Thyroid gland (tissue), 4 donors: ENCODE measurements around the gene RNF212B.

ENCODE experiments used
- POLR2A ChIP-seq, 2 donors: fragments of 450-650 bp; IDR thresholded peaks; one replicate each; pipeline ENCODE4 v1.6.1; 2017; ENCODE audit warnings: antibody characterized with exemption in 2 of 2, mild to moderate bottlenecking in 2 of 2, moderate library complexity in 1 of 2
- TF ChIP-seq, protein P1 (sequence below), 6 experiments: fragments of 200-600 bp in 3 of 6; fragments of 450-650 bp in 3 of 6; sonication (generic) in 3 of 6; IDR thresholded peaks; one replicate each; pipeline ENCODE4 v1.5.1; 2016 to 2019; ENCODE audit warnings: antibody characterized with exemption in 6 of 6, mild to moderate bottlenecking in 2 of 6, inconsistent platforms in 1 of 6, moderate library complexity in 1 of 6

DNA sequence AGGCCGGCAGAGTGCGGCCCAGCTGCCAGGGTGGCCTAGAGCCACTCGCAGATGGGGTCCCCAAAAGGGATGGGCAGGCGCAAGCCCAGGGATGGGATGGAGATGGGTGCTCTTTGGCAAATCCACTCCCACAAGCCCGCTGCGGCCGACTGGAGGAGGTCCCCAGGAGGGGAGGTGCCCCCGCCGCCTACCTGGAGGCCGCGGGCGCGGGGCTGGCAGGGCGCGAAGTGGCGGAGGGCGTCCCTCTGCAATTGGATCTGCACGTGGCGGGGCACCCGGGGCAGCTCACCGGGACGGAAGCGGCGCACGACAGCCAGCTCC lies 64.2 kb downstream of the RNF212B start:
- TF ChIP-seq, protein P1, sequence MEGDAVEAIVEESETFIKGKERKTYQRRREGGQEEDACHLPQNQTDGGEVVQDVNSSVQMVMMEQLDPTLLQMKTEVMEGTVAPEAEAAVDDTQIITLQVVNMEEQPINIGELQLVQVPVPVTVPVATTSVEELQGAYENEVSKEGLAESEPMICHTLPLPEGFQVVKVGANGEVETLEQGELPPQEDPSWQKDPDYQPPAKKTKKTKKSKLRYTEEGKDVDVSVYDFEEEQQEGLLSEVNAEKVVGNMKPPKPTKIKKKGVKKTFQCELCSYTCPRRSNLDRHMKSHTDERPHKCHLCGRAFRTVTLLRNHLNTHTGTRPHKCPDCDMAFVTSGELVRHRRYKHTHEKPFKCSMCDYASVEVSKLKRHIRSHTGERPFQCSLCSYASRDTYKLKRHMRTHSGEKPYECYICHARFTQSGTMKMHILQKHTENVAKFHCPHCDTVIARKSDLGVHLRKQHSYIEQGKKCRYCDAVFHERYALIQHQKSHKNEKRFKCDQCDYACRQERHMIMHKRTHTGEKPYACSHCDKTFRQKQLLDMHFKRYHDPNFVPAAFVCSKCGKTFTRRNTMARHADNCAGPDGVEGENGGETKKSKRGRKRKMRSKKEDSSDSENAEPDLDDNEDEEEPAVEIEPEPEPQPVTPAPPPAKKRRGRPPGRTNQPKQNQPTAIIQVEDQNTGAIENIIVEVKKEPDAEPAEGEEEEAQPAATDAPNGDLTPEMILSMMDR (IDR thresholded peaks at IDR 0.05), result no peak
- TF ChIP-seq POLR2A (IDR thresholded peaks at IDR 0.05), result peak in 1 of 2 donors; percentile 83
